Breast epithelium (tissue), 3 donors: Measurements from ENCODE around the gene TPK1.

Experiments used
- CTCF ChIP-seq, 3 donors: fragments of 450-650 bp; IDR thresholded peaks; one replicate each; pipeline ENCODE4 v1.5.1; 2016 to 2017; ENCODE audit warnings: antibody characterized with exemption in 3 of 3, mild to moderate bottlenecking in 3 of 3, moderate library complexity in 3 of 3
- POLR2A ChIP-seq: fragments of 450-650 bp; IDR thresholded peaks from one replicate; pipeline ENCODE4 v1.6.1; 2016; ENCODE audit warnings: antibody characterized with exemption, mild to moderate bottlenecking, moderate library complexity

- TF ChIP-seq CTCF (IDR thresholded peaks at IDR 0.05) (no peak), POLR2A (no peak)
These were observed 66.5 kb downstream of the TPK1 start for GRCh38 chr7:144769352-144769751.
